Trophoblast cell (in vitro differentiated cells and primary cell): Measurements from ENCODE around the gene SPTSSA.

Experiments used
- DNase-seq, 2 donors: peaks; one replicate each; pipeline ENCODE4 v3.0.0-alpha.2; 2016
- H2AFZ ChIP-seq: 2 replicates; pipeline ENCODE4 v1.6.1; 2013; ENCODE audit warnings: low read length, moderate library complexity, mild to moderate bottlenecking; ENCODE audit not compliant: insufficient read depth, poor library complexity
- H2AK5ac ChIP-seq: 2 replicates; pipeline ENCODE4 v1.6.1; 2013; ENCODE audit warnings: mild to moderate bottlenecking, low read length
- H2BK120ac ChIP-seq: 2 replicates; pipeline ENCODE4 v1.6.1; 2013; ENCODE audit warnings: low read length, mild to moderate bottlenecking, moderate library complexity; ENCODE audit not compliant: insufficient read depth, poor library complexity
- H2BK12ac ChIP-seq: 2 replicates; pipeline ENCODE4 v1.6.1; 2013; ENCODE audit warnings: mild to moderate bottlenecking, low read length, moderate library complexity
- H2BK5ac ChIP-seq: 2 replicates; pipeline ENCODE4 v1.6.1; 2013; ENCODE audit warnings: low read length, low read depth, moderate library complexity, mild to moderate bottlenecking; ENCODE audit not compliant: poor library complexity
- H3K14ac ChIP-seq: 2 replicates; pipeline ENCODE4 v1.6.1; 2013; ENCODE audit warnings: mild to moderate bottlenecking, low read length
- H3K18ac ChIP-seq: 2 replicates; pipeline ENCODE4 v1.6.1; 2013; ENCODE audit warnings: mild to moderate bottlenecking, low read length
- H3K23ac ChIP-seq: 2 replicates; pipeline ENCODE4 v1.6.1; 2013; ENCODE audit warnings: low read length
- H3K27ac ChIP-seq: 2 replicates; pipeline ENCODE4 v1.5.1; 2013; ENCODE audit warnings: low read depth, mild to moderate bottlenecking, inconsistent platforms, low read length, moderate library complexity
- H3K27me3 ChIP-seq: 2 replicates; pipeline ENCODE4 v1.6.1; 2013; ENCODE audit warnings: inconsistent platforms, mild to moderate bottlenecking, low read length, moderate library complexity; ENCODE audit not compliant: insufficient read depth
- H3K36me3 ChIP-seq, 2 experiments: 1 replicate in 1 of 2; 2 replicates in 1 of 2; pipeline ENCODE4 v1.6.1; 2013; ENCODE audit warnings: low read length in 2 of 2, mild to moderate bottlenecking in 2 of 2, moderate library complexity in 1 of 2; ENCODE audit not compliant: insufficient read depth in 2 of 2, control insufficient read depth in 1 of 2
- H3K4ac ChIP-seq: 2 replicates; pipeline ENCODE4 v1.6.1; 2013; ENCODE audit warnings: low read depth, mild to moderate bottlenecking, low read length, moderate library complexity
- H3K4me1 ChIP-seq, 2 experiments: 1 replicate in 1 of 2; 2 replicates in 1 of 2; pipeline ENCODE4 v1.6.1; 2013; ENCODE audit warnings: low read length in 2 of 2, mild to moderate bottlenecking in 2 of 2, moderate library complexity in 1 of 2; ENCODE audit not compliant: insufficient read depth in 2 of 2, control insufficient read depth in 1 of 2
- H3K4me2 ChIP-seq: 2 replicates; pipeline ENCODE4 v1.6.1; 2013; ENCODE audit warnings: inconsistent platforms, mild to moderate bottlenecking, low read length, moderate library complexity
- H3K4me3 ChIP-seq: 2 replicates; pipeline ENCODE4 v1.5.1; 2013; ENCODE audit warnings: mild to moderate bottlenecking, low read depth, low read length, inconsistent platforms
- H3K79me1 ChIP-seq: one replicate; pipeline ENCODE4 v1.6.1; 2013; ENCODE audit warnings: low read length
- H3K79me2 ChIP-seq: 2 replicates; pipeline ENCODE4 v1.6.1; 2013; ENCODE audit warnings: low read length, mild to moderate bottlenecking; ENCODE audit not compliant: control insufficient read depth, insufficient read depth, poor library complexity
- H3K9ac ChIP-seq: 2 replicates; pipeline ENCODE4 v1.6.1; 2013; ENCODE audit warnings: mild to moderate bottlenecking, low read length
- H3K9me3 ChIP-seq: 2 replicates; pipeline ENCODE4 v1.6.1; 2013; ENCODE audit warnings: low read depth, mild to moderate bottlenecking, control low read depth, inconsistent platforms, low read length; ENCODE audit not compliant: insufficient read depth
- H4K12ac ChIP-seq: 2 replicates; pipeline ENCODE4 v1.6.1; 2013; ENCODE audit warnings: low read depth, mild to moderate bottlenecking, low read length, moderate library complexity
- H4K8ac ChIP-seq: 2 replicates; pipeline ENCODE4 v1.6.1; 2013; ENCODE audit warnings: low read depth, mild to moderate bottlenecking, low read length, moderate library complexity
- H4K91ac ChIP-seq: one replicate; pipeline ENCODE4 v1.6.1; 2013; ENCODE audit warnings: low read depth, mild to moderate bottlenecking, low read length, moderate library complexity
- WGBS: extraction: QIAGEN DNeasy Blood & Tissue Kit; methylation state at CpG from one replicate; pipeline ENCODE4 v1.1.7; 2013; ENCODE audit warnings: missing lambda C conversion rate; ENCODE audit not compliant: insufficient read length, insufficient coverage; ENCODE audit errors: extremely low coverage; 5-methylcytosine and 5-hydroxymethylcytosine counted together

The SPTSSA gene

DNA sequence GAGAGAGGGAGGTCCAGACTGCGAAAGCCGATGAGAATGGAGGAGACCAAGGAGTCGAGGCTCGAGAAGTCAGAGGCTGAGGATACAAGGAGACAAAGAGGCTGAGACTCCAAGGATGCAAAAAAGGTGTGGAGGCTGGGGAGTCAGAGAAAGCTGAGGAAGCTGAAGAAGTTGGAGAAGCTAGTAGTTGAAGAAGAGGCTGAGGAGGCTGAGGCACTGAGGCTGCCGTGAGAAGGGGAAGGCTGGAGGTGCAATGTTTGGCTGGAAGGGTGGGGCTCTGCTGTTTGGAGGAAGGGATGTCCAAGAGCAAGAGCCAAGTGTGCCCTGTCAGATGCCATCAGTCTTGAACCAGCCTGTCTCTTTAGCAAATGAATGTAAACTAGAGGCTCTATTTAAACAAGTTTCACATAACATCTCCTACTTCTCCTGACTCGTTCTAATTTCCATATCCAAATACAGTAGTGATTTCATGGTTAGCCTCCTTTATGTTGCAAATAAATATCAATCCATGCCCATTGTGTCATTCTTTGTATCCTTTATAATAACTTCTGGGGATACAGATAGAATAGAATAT lies 10.8 kb upstream of the SPTSSA start:
- Histone ChIP-seq H4K91ac (no peak overlapping the region), H2BK5ac (no peak overlapping the region), H3K4me2 (no peak overlapping the region), H4K12ac (no peak overlapping the region), H3K14ac (no peak overlapping the region), H3K79me2 (no peaks in the 10 kb centered on the region), H2BK120ac (no peak overlapping the region), H3K4me1 (no peaks in the 10 kb centered on the region), H3K18ac (no peak overlapping the region), H3K79me1 (no peaks in the 10 kb centered on the region), H2BK12ac (no peak overlapping the region), H2AK5ac (no peak overlapping the region), H3K27ac (no peak overlapping the region), H3K4ac (no peak overlapping the region), H3K36me3 (no peaks in the 10 kb centered on the region), H3K9me3 (no peaks in the 10 kb centered on the region), H2AFZ (no peak overlapping the region), H3K9ac (no peak overlapping the region), H3K4me3 (no peak overlapping the region), H3K23ac (no peak overlapping the region), H3K27me3 (no peaks in the 10 kb centered on the region), H4K8ac (no peak overlapping the region)
- WGBS = no CpG with 5 or more reads among the region's 6 CpGs
- DNase-seq = no peak

- no peak overlapping the region for H2BK120ac ChIP-seq
- no peak overlapping the region for H3K23ac ChIP-seq
- no peak overlapping the region for H3K4ac ChIP-seq
- no peak overlapping the region for H3K18ac ChIP-seq
- H3K27me3 ChIP-seq = no peaks in the 10 kb centered on the region
- no peaks in the 10 kb centered on the region for H3K36me3 ChIP-seq
- no peak overlapping the region for H4K91ac ChIP-seq
- DNase-seq = no peak
- no peak overlapping the region for H3K14ac ChIP-seq
- H2AFZ ChIP-seq = no peak overlapping the region
- H3K4me3 ChIP-seq = no peak overlapping the region
- H4K8ac ChIP-seq = no peak overlapping the region
- no peaks in the 10 kb centered on the region for H3K79me1 ChIP-seq
- H2AK5ac ChIP-seq = no peak overlapping the region
- no peaks in the 10 kb centered on the region for H3K79me2 ChIP-seq
- no peak overlapping the region for H3K4me2 ChIP-seq
- no peaks in the 10 kb centered on the region for H3K9me3 ChIP-seq
- H3K4me1 ChIP-seq = no peaks in the 10 kb centered on the region
- no peak overlapping the region for H4K12ac ChIP-seq
- no peak overlapping the region for H2BK5ac ChIP-seq
- H3K9ac ChIP-seq = no peak overlapping the region
- H2BK12ac ChIP-seq = no peak overlapping the region
- H3K27ac ChIP-seq = no peak overlapping the region
These were observed 8.3 kb upstream of the SPTSSA start for GRCh38 chr14:34470319-34470718.

- DNase-seq = no peak
- Histone ChIP-seq H3K27me3 (no peaks in the 10 kb centered on the region), H3K4ac (no peak overlapping the region), H3K79me1 (peaks cover 7% of the 10 kb centered on the region), H3K4me1 (peaks cover 0 to 5% of the 10 kb centered on the region in 2 experiments), H4K91ac (no peak overlapping the region), H2BK5ac (no peak overlapping the region), H3K36me3 (no peaks in the 10 kb centered on the region), H3K23ac (no peak overlapping the region), H3K79me2 (peaks cover 3% of the 10 kb centered on the region), H4K12ac (no peak overlapping the region), H3K9ac (no peak overlapping the region), H2BK120ac (no peak overlapping the region), H3K9me3 (no peaks in the 10 kb centered on the region), H2AFZ (no peak overlapping the region), H3K4me3 (no peak overlapping the region), H3K4me2 (no peak overlapping the region), H2AK5ac (no peak overlapping the region), H4K8ac (no peak overlapping the region), H3K18ac (no peak overlapping the region), H3K27ac (no peak overlapping the region), H3K14ac (no peak overlapping the region), H2BK12ac (no peak overlapping the region)
- no CpG with 5 or more reads among the region's 2 CpGs for WGBS
These were observed 4.7 kb upstream of the SPTSSA start for GRCh38 chr14:34466691-34467090.

DNA sequence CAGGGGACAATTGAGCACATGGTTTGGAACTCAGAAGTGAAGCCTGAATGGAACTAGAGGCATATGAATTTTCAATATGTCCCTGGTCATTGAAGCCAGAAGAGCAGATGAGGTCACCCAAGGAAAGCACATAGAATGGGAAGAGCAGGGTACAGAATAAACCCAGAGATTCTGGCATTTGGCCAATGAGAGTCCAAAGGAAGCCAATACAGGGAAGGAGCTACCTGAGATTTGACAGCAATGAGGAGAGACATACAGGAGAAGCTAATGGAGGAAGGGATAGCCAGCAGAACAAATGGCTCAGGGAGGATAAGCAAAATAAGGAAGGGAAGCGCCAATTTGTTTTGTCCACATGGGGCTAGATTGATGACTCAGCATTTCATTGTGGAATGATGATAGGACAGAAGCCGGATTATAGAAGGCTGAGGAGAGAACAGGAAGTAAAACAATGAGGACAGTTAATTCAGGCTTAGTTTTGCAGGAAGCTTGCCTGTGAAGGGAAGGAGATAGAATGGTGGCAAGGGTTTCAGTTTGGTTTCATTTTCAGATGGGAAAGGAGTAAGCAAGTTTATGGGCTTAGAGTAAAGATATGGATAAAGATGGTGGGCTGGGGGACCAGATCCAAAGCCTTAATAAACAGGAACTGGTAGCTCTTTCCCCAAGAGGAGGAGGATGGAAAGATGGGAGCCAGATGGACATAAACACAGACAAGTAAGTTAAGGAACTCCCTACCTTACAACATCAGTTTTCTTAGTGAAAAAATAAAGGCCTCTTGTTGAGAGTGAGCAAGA lies 3.2 kb upstream of the SPTSSA start:
- Histone ChIP-seq H3K14ac (no peak overlapping the region), H3K9ac (no peak overlapping the region), H3K4me1 (peaks cover 0 to 5% of the 10 kb centered on the region in 2 experiments), H3K4ac (no peak overlapping the region), H4K91ac (no peak overlapping the region), H3K23ac (no peak overlapping the region), H2BK12ac (no peak overlapping the region), H2AFZ (no peak overlapping the region), H2BK120ac (no peak overlapping the region), H4K8ac (no peak overlapping the region), H3K36me3 (no peaks in the 10 kb centered on the region), H3K79me2 (peaks cover 3% of the 10 kb centered on the region), H3K9me3 (no peaks in the 10 kb centered on the region), H3K27me3 (no peaks in the 10 kb centered on the region), H4K12ac (no peak overlapping the region), H3K4me3 (no peak overlapping the region), H3K27ac (no peak overlapping the region), H3K18ac (no peak overlapping the region), H3K4me2 (no peak overlapping the region), H3K79me1 (peaks cover 7% of the 10 kb centered on the region), H2BK5ac (no peak overlapping the region), H2AK5ac (no peak overlapping the region)
- WGBS = no CpG with 5 or more reads among the region's 2 CpGs
- no peak for DNase-seq
